HEK293 (cell line): ENCODE measurements around the gene ENDOD1.

Experiments used
- CTCF ChIA-PET: fragments of 350-600 bp; formaldehyde crosslinking; extraction: SDS; loops from one replicate; lab custom pipeline; 2021; ENCODE audit warnings: antibody characterized with exemption; lab: Yijun Ruan, JAX
- POLR2A ChIA-PET: fragments of 300-600 bp; formaldehyde crosslinking; extraction: SDS; loops from one replicate; lab custom pipeline; 2020; ENCODE audit warnings: antibody characterized with exemption, inconsistent platforms; lab: Yijun Ruan, JAX
- H3K27ac ChIP-seq: fragments of 200-500 bp; sonication (Bioruptor generic); 2 replicates; pipeline ENCODE4 v1.5.1; 2014; ENCODE audit warnings: low read depth, low read length, control low read depth, inconsistent platforms; ENCODE audit errors: extremely low read depth
- H3K36me3 ChIP-seq, 2 experiments: fragments of 200-500 bp in 1 of 2; sonication (Bioruptor generic) in 1 of 2; 1 replicate in 1 of 2; 2 replicates in 1 of 2; pipeline ENCODE4 v1.5.1; 2014 to 2017; ENCODE audit warnings: inconsistent platforms in 2 of 2, low read length in 2 of 2; ENCODE audit not compliant: control insufficient read depth in 2 of 2, insufficient read depth in 1 of 2
- H3K4me1 ChIP-seq: fragments of 200-500 bp; sonication (Bioruptor generic); 2 replicates; pipeline ENCODE4 v1.5.1; 2014; ENCODE audit warnings: mild to moderate bottlenecking, low read length, inconsistent platforms; ENCODE audit not compliant: control insufficient read depth, insufficient read depth
- H3K4me3 ChIP-seq: 2 replicates; pipeline ENCODE4 v1.5.1; 2011; ENCODE audit warnings: low read depth, mild to moderate bottlenecking, control low read depth, low read length, moderate library complexity
- H3K9me3 ChIP-seq: fragments of 200-500 bp; sonication (Bioruptor generic); 2 replicates; pipeline ENCODE4 v1.5.1; 2014; ENCODE audit warnings: low read depth, low read length, inconsistent platforms; ENCODE audit not compliant: control insufficient read depth, insufficient read depth
- HOXA7 ChIP-seq: sonication (generic); formaldehyde crosslinking; IDR thresholded peaks from 2 replicates; pipeline ENCODE4 v1.8.1; 2022; ENCODE audit warnings: missing genetic modification reagents, borderline replicate concordance
- KLF1 ChIP-seq: fragments of 450-650 bp; formaldehyde crosslinking; IDR thresholded peaks from 2 replicates; pipeline ENCODE4 v1.5.1; 2016; ENCODE audit warnings: missing biosample characterization, missing genetic modification characterization
- PRDM4 ChIP-seq: fragments of 450-650 bp; formaldehyde crosslinking; IDR thresholded peaks from 2 replicates; pipeline ENCODE4 v1.5.1; 2017; ENCODE audit warnings: missing biosample characterization, missing genetic modification characterization
- SP3 ChIP-seq: fragments of 450-650 bp; formaldehyde crosslinking; IDR thresholded peaks from 2 replicates; pipeline ENCODE4 v1.5.1; 2016; ENCODE audit warnings: missing biosample characterization, missing genetic modification characterization
- ZBTB26 ChIP-seq: fragments of 450-650 bp; formaldehyde crosslinking; optimal IDR thresholded peaks from 2 replicates; pipeline ENCODE3; 2016; ENCODE audit warnings: missing biosample characterization, mild to moderate bottlenecking, missing genetic modification characterization
- ZNF10 ChIP-seq: fragments of 450-650 bp; formaldehyde crosslinking; IDR thresholded peaks from 2 replicates; pipeline ENCODE4 v1.5.1; 2017; ENCODE audit warnings: missing biosample characterization, missing genetic modification characterization
- ZNF221 ChIP-seq: fragments of 450-650 bp; formaldehyde crosslinking; IDR thresholded peaks from 2 replicates; pipeline ENCODE4 v1.5.1; 2017; ENCODE audit warnings: missing biosample characterization, missing genetic modification characterization, borderline replicate concordance
- ZNF350 ChIP-seq: fragments of 450-650 bp; formaldehyde crosslinking; IDR thresholded peaks from 2 replicates; pipeline ENCODE4 v1.5.0; 2017; ENCODE audit warnings: missing biosample characterization, mild to moderate bottlenecking, missing genetic modification characterization
- ZNF362 ChIP-seq: fragments of 450-650 bp; formaldehyde crosslinking; IDR thresholded peaks from 2 replicates; pipeline ENCODE4 v1.5.1; 2016; ENCODE audit warnings: missing biosample characterization, missing genetic modification characterization
- ZNF518A ChIP-seq: fragments of 450-650 bp; formaldehyde crosslinking; conservative IDR thresholded peaks from 2 replicates; pipeline ENCODE4 v1.5.1; 2016; ENCODE audit warnings: low read depth, missing biosample characterization, missing genetic modification characterization
- ZNF623 ChIP-seq: fragments of 450-650 bp; formaldehyde crosslinking; IDR thresholded peaks from 2 replicates; pipeline ENCODE4 v1.5.1; 2016; ENCODE audit warnings: missing biosample characterization, missing genetic modification characterization
- ZNF707 ChIP-seq: fragments of 450-650 bp; formaldehyde crosslinking; IDR thresholded peaks from 2 replicates; pipeline ENCODE4 v1.5.1; 2016; ENCODE audit warnings: missing biosample characterization, missing genetic modification characterization
- ZNF837 ChIP-seq: fragments of 450-650 bp; formaldehyde crosslinking; IDR thresholded peaks from 2 replicates; pipeline ENCODE4 v1.5.1; 2016; ENCODE audit warnings: missing biosample characterization, missing genetic modification characterization
- ZSCAN16 ChIP-seq: fragments of 450-650 bp; formaldehyde crosslinking; IDR thresholded peaks from 2 replicates; pipeline ENCODE4 v1.5.1; 2016; ENCODE audit warnings: missing biosample characterization, missing genetic modification characterization
- ZXDB ChIP-seq: fragments of 450-650 bp; formaldehyde crosslinking; IDR thresholded peaks from 2 replicates; pipeline ENCODE4 v1.5.1; 2016; ENCODE audit warnings: missing biosample characterization, missing genetic modification characterization
- TF ChIP-seq, protein P1 (sequence below): fragments of 450-650 bp; formaldehyde crosslinking; IDR thresholded peaks from 2 replicates; pipeline ENCODE4 v1.5.1; 2016; ENCODE audit warnings: missing biosample characterization, missing genetic modification characterization
- TF ChIP-seq, protein P2 (sequence below): fragments of 450-650 bp; formaldehyde crosslinking; IDR thresholded peaks from 2 replicates; pipeline ENCODE4; 2016; ENCODE audit warnings: missing biosample characterization, missing genetic modification characterization
- TF ChIP-seq, protein P3 (sequence below): fragments of 450-650 bp; formaldehyde crosslinking; IDR thresholded peaks from 2 replicates; pipeline ENCODE4 v1.5.1; 2016; ENCODE audit warnings: missing biosample characterization, missing genetic modification characterization
- TF ChIP-seq, protein P4 (sequence below): fragments of 450-650 bp; formaldehyde crosslinking; IDR thresholded peaks from 2 replicates; pipeline ENCODE4 v1.5.0; 2017; ENCODE audit warnings: missing biosample characterization, missing genetic modification characterization, borderline replicate concordance

ENDOD1 gene

GRCh38 chr11:95123556-95123955, 33.9 kb downstream of the ENDOD1 start:
- ChIA-PET CTCF (no interaction called here), POLR2A (no interaction called here)
- Histone ChIP-seq H3K27ac (no peak overlapping the region), H3K4me1 (no peaks in the 10 kb centered on the region), H3K9me3 (no peaks in the 10 kb centered on the region), H3K36me3 (peaks cover 0 to 5% of the 10 kb centered on the region in 2 experiments; a peak in 1 of 3 replicates), H3K4me3 (no peak overlapping the region)
- TF ChIP-seq ZNF362 (tag by site-specific recombination) (no peak), SP3 (tag by site-specific recombination) (no peak), PRDM4 (tag by site-specific recombination) (no peak), HOXA7 (no peak), ZNF221 (tag by site-specific recombination) (no peak), ZSCAN16 (tag by site-specific recombination) (no peak), ZNF623 (tag by site-specific recombination) (no peak), ZXDB (tag by site-specific recombination) (no peak), ZNF10 (tag by site-specific recombination) (no peak), ZBTB26 (tag by site-specific recombination) (no peak), ZNF837 (tag by site-specific recombination) (no peak), ZNF350 (no peak), ZNF518A (tag by site-specific recombination) (no peak), KLF1 (tag by site-specific recombination) (no peak), ZNF707 (tag by site-specific recombination) (no peak)
- TF ChIP-seq, protein P1, sequence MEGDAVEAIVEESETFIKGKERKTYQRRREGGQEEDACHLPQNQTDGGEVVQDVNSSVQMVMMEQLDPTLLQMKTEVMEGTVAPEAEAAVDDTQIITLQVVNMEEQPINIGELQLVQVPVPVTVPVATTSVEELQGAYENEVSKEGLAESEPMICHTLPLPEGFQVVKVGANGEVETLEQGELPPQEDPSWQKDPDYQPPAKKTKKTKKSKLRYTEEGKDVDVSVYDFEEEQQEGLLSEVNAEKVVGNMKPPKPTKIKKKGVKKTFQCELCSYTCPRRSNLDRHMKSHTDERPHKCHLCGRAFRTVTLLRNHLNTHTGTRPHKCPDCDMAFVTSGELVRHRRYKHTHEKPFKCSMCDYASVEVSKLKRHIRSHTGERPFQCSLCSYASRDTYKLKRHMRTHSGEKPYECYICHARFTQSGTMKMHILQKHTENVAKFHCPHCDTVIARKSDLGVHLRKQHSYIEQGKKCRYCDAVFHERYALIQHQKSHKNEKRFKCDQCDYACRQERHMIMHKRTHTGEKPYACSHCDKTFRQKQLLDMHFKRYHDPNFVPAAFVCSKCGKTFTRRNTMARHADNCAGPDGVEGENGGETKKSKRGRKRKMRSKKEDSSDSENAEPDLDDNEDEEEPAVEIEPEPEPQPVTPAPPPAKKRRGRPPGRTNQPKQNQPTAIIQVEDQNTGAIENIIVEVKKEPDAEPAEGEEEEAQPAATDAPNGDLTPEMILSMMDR (tag by site-specific recombination): no peak
- TF ChIP-seq, protein P2, sequence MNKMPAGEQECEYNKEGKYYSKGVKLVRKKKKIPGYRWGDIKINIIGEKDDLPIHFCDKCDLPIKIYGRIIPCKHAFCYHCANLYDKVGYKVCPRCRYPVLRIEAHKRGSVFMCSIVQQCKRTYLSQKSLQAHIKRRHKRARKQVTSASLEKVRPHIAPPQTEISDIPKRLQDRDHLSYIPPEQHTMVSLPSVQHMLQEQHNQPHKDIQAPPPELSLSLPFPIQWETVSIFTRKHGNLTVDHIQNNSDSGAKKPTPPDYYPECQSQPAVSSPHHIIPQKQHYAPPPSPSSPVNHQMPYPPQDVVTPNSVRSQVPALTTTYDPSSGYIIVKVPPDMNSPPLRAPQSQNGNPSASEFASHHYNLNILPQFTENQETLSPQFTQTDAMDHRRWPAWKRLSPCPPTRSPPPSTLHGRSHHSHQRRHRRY (tag by site-specific recombination): no peak
- TF ChIP-seq, protein P3, sequence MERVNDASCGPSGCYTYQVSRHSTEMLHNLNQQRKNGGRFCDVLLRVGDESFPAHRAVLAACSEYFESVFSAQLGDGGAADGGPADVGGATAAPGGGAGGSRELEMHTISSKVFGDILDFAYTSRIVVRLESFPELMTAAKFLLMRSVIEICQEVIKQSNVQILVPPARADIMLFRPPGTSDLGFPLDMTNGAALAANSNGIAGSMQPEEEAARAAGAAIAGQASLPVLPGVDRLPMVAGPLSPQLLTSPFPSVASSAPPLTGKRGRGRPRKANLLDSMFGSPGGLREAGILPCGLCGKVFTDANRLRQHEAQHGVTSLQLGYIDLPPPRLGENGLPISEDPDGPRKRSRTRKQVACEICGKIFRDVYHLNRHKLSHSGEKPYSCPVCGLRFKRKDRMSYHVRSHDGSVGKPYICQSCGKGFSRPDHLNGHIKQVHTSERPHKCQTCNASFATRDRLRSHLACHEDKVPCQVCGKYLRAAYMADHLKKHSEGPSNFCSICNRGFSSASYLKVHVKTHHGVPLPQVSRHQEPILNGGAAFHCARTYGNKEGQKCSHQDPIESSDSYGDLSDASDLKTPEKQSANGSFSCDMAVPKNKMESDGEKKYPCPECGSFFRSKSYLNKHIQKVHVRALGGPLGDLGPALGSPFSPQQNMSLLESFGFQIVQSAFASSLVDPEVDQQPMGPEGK: no peak
- TF ChIP-seq, protein P4, sequence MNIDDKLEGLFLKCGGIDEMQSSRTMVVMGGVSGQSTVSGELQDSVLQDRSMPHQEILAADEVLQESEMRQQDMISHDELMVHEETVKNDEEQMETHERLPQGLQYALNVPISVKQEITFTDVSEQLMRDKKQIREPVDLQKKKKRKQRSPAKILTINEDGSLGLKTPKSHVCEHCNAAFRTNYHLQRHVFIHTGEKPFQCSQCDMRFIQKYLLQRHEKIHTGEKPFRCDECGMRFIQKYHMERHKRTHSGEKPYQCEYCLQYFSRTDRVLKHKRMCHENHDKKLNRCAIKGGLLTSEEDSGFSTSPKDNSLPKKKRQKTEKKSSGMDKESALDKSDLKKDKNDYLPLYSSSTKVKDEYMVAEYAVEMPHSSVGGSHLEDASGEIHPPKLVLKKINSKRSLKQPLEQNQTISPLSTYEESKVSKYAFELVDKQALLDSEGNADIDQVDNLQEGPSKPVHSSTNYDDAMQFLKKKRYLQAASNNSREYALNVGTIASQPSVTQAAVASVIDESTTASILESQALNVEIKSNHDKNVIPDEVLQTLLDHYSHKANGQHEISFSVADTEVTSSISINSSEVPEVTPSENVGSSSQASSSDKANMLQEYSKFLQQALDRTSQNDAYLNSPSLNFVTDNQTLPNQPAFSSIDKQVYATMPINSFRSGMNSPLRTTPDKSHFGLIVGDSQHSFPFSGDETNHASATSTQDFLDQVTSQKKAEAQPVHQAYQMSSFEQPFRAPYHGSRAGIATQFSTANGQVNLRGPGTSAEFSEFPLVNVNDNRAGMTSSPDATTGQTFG (tag by site-specific recombination): no peak
